HL-60 (cell line): Measurements from ENCODE around the gene AGTR1.

Source experiments
- DNase-seq, 2 experiments: peaks; one replicate each; pipeline ENCODE4 v3.0.0-alpha.2; 2010 to 2020; ENCODE audit warnings: low read depth in 1 of 2, low spot score in 1 of 2
- H3K27ac ChIP-seq: fragments of 250-450 bp; sonication (Bioruptor Pico); replicated peaks from 2 replicates; pipeline ENCODE4 v1.5.1; 2020; ENCODE audit warnings: mild to moderate bottlenecking, moderate library complexity
- H3K27me3 ChIP-seq: fragments of 250-450 bp; sonication (Bioruptor Pico); 2 replicates; pipeline ENCODE4 v1.5.1; 2021; ENCODE audit warnings: mild to moderate bottlenecking, moderate library complexity; ENCODE audit not compliant: insufficient read depth, poor library complexity, severe bottlenecking
- H3K4me3 ChIP-seq: replicated peaks from 2 replicates; pipeline ENCODE4 v1.5.1; 2011; ENCODE audit warnings: mild to moderate bottlenecking, control low read depth, low read length; ENCODE audit not compliant: insufficient read depth
- CTCF ChIP-seq: IDR thresholded peaks from one replicate; pipeline ENCODE4 v1.5.1; 2011; ENCODE audit warnings: low read length, control low read depth, inconsistent platforms; ENCODE audit not compliant: insufficient read depth
- GABPA ChIP-seq: IDR thresholded peaks from 2 replicates; pipeline ENCODE4 v1.6.1; 2012; ENCODE audit warnings: low read depth
- POLR2AphosphoS5 ChIP-seq: IDR thresholded peaks from 2 replicates; pipeline ENCODE4 v1.6.1; 2012; ENCODE audit warnings: low read depth
- REST ChIP-seq: IDR thresholded peaks from 2 replicates; pipeline ENCODE4 v1.6.1; 2012; ENCODE audit warnings: low read depth; ENCODE audit not compliant: insufficient replicate concordance
- SPI1 ChIP-seq: IDR thresholded peaks from 2 replicates; pipeline ENCODE4 v1.6.1; 2012; ENCODE audit warnings: low read depth, mild to moderate bottlenecking, borderline replicate concordance

The AGTR1 gene

GRCh38 chr3:148711981-148712666 lies 14.4 kb downstream of the AGTR1 start:
- DNase-seq: no peak

GRCh38 chr3:148714521-148714920 lies 16.8 kb downstream of the AGTR1 start:
- Histone ChIP-seq H3K27ac (no peak overlapping the region), H3K27me3 (peaks cover 4% of the 10 kb centered on the region), H3K4me3 (no peak overlapping the region)
- TF ChIP-seq CTCF (no peak), GABPA (no peak), SPI1 (no peak), POLR2AphosphoS5 (no peak), REST (no peak)
- no peak for DNase-seq

More at GRCh38 chr3:148711981-148712666, 14.4 kb downstream of the AGTR1 start:
- Histone ChIP-seq H3K27ac (no peak overlapping the region), H3K27me3 (peaks cover 9% of the 10 kb centered on the region), H3K4me3 (no peak overlapping the region)
- TF ChIP-seq REST (no peak), POLR2AphosphoS5 (no peak), GABPA (no peak), SPI1 (no peak), CTCF (no peak)

- TF ChIP-seq CTCF (no peak), GABPA (no peak), SPI1 (no peak), POLR2AphosphoS5 (no peak), REST (no peak)
- H3K27ac ChIP-seq: no peak overlapping the region
- DNase-seq: no peak
- no peaks in the 10 kb centered on the region for H3K27me3 ChIP-seq
- H3K4me3 ChIP-seq: no peak overlapping the region
Observed at GRCh38 chr3:148716657-148717056, 19.0 kb downstream of the AGTR1 start.
